Measurements from ENCODE around the gene RNF44. TPM values are rescaled to one million over a fixed set of nuclear protein-coding genes. Genes with fewer than 3 reads are reported as not detected.

Gene RNF44
- total RNA-seq, 1 donor from 2014 or later: 24.1 TPM

DNA sequence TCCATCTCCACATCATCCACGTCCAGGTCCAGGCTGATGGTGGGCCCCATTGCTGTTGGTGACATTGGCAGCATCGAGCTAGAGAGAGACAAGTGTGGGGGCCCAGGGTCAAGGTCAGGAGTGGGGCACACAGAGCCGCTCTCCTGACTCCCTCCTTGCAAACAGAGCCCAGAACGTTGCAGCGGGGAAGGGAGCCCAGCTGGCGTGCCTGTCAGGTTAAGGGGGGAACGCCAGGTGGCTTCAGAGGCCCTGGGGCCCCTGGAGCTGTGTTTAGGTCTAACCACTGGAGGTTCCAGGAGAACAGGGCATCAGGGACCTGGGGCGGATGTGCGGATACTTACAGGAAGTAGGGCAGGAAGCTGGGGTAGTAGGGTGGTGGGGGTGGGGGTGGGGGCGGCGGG, 7.5 kb downstream of the RNF44 start:
- Histone ChIP-seq H3K27ac (no peak overlapping the region), H3K4me1 (peaks cover 3 to 16% of the 10 kb centered on the region in 2 donors), H3K36me3 (peaks cover 45 to 55% of the 10 kb centered on the region in 2 donors), H3K4me3 (no peak overlapping the region), H3K27me3 (no peaks in the 10 kb centered on the region), H3K9me3 (no peaks in the 10 kb centered on the region)
- no peak for DNase-seq (ENCODE audit: low spot score in 2 of 2)
- intact Hi-C loops (cut with DNase I): no loop called here
- TF ChIP-seq, protein P1, sequence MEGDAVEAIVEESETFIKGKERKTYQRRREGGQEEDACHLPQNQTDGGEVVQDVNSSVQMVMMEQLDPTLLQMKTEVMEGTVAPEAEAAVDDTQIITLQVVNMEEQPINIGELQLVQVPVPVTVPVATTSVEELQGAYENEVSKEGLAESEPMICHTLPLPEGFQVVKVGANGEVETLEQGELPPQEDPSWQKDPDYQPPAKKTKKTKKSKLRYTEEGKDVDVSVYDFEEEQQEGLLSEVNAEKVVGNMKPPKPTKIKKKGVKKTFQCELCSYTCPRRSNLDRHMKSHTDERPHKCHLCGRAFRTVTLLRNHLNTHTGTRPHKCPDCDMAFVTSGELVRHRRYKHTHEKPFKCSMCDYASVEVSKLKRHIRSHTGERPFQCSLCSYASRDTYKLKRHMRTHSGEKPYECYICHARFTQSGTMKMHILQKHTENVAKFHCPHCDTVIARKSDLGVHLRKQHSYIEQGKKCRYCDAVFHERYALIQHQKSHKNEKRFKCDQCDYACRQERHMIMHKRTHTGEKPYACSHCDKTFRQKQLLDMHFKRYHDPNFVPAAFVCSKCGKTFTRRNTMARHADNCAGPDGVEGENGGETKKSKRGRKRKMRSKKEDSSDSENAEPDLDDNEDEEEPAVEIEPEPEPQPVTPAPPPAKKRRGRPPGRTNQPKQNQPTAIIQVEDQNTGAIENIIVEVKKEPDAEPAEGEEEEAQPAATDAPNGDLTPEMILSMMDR (IDR thresholded peaks at IDR 0.05): no peak

DNA sequence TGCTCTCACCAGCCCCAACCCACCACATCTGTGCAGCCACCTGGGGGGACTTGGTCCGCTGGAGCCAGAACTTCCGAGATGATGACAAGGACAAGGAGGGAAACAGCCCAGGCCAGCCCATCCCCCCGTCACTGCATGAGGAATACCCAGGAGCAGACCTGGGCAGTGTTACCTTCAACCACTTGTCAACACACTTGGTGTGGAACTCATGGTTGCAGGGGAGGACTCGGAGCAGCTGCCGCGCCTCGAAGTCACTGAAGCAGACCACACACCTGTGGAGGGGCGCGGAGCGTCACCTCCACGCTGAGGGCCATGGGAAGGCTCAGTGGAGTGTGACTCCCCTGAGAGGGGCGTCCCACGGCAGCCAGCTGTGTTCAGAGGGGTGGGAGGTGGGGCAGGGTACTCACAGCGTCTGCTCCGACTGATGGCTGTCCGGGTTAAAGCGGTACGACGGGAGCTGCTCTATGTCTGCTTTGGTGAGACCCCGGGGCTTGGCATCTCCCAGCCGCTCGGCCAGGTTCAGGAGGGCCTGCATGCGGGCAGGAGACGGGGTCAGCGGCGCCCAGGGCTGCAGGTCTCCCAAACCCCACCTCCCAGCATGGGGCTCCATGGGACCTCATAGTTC, 8.0 kb downstream of the RNF44 start:
- peaks cover 0 to 11% of the 10 kb centered on the region in 2 donors for H3K4me1 ChIP-seq
- H3K9me3 ChIP-seq: no peaks in the 10 kb centered on the region
- H3K27me3 ChIP-seq: no peaks in the 10 kb centered on the region
- no peak for DNase-seq (ENCODE audit: low spot score in 2 of 2)
- TF ChIP-seq, protein P1 (IDR thresholded peaks at IDR 0.05): no peak
- no peak overlapping the region for H3K27ac ChIP-seq
- peaks cover 45 to 55% of the 10 kb centered on the region in 2 donors for H3K36me3 ChIP-seq
- intact Hi-C loops (cut with DNase I): no loop called here
- no peak overlapping the region for H3K4me3 ChIP-seq

DNA sequence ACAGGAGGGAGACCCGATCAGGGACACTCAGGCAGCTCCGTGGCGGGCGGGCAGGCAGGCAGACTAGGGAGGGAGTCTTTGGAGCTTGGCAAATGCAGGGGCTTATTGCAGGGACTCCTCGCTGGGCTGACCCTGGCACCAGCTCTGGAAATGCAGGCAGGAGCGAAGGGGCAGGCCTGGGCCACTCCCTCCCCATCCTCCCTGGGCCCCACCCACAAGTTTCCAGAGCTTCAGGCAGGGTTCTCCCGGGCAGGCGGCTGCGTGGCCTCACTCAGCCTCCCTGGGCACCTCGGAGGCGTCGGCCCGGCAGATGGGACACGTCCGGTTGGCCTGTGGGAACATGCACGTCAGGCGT, 8.5 kb downstream of the RNF44 start:
- TF ChIP-seq, protein P1 (IDR thresholded peaks at IDR 0.05): no peak
- Histone ChIP-seq H3K9me3 (no peaks in the 10 kb centered on the region), H3K27me3 (no peaks in the 10 kb centered on the region), H3K4me1 (peaks cover 0 to 7% of the 10 kb centered on the region in 2 donors), H3K36me3 (peaks cover 45 to 55% of the 10 kb centered on the region in 2 donors), H3K4me3 (no peak overlapping the region), H3K27ac (no peak overlapping the region)
- intact Hi-C loops (cut with DNase I): no loop called here
- DNase-seq (ENCODE audit: low spot score in 2 of 2): no peak

DNA sequence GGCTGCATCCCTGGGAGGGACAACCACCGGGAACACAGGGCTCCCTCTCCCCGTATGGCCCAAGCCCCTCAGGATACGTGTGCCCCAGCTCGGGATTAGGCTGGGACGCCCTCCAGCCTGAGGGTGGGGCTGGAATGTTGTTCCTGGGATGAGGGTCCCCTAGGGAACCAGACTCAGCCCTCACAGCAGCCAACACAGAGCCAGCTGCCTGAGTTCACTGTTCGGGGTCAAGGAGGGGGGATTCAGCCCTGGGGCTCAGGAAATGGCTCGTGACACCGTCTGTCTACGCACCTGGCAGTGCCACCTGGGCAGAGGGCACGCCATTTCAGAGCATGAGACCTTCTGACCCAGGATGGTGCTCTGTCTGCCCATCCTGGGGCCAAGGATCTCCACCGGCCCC, 8.9 kb downstream of the RNF44 start:
- intact Hi-C loops (cut with DNase I): no loop called here
- Histone ChIP-seq H3K27me3 (no peaks in the 10 kb centered on the region), H3K27ac (no peak overlapping the region), H3K9me3 (no peaks in the 10 kb centered on the region), H3K36me3 (peaks cover 45 to 55% of the 10 kb centered on the region in 2 donors), H3K4me1 (peaks cover 0 to 3% of the 10 kb centered on the region in 2 donors), H3K4me3 (no peak overlapping the region)
- DNase-seq (ENCODE audit: low spot score in 2 of 2): no peak
- TF ChIP-seq, protein P1 (IDR thresholded peaks at IDR 0.05): no peak

DNA sequence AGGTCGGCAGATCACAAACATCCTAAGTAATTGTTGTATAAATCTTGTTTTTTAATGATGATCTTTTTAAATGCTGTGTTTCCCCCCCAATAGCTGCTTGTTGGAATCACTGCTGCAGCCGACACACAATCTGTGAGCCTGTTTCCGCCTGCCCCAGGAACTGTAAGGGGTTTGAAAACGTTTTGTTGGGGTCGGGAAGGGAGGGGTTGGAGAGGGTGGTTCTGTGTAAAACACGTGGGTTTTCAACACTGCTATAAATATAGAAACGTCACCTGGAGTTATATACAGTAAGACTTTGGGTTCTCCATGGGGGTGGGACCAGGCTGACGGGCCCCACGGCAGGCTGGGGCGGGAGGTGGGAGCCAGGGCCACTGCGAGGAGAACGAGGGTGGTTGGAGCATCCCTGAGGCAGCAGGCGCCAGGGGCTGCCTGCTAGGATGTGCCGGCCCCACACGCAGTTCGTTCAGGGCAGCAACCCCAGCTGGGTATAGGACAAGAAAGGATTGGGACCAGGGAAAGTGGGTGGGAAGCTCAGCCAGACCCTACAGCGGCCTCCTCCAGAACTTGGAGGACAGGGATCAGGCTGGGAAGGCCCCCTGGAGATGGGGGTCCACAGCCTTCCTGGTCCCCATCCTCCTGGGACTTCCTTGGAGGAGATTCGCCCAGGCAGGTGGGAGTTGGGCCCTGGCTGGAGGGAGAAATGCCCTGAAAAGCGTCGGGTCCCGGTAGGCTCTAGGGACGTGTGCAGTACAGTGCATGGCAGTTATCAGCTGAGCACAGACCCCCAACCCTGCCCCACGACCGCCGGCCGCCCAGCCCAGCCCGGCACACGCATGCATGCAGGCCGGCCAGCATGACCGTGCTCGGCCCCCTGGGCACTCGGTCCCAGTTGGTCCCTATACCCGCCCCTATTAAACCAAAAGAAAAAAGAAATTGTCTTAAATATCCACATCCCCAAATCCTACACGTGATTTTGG, 9.7 kb downstream of the RNF44 start:
- H3K27ac ChIP-seq: no peak overlapping the region
- H3K9me3 ChIP-seq: no peaks in the 10 kb centered on the region
- H3K4me3 ChIP-seq: no peak overlapping the region
- H3K36me3 ChIP-seq: peaks cover 45 to 53% of the 10 kb centered on the region in 2 donors
- TF ChIP-seq, protein P1 (IDR thresholded peaks at IDR 0.05): no peak
- H3K27me3 ChIP-seq: no peaks in the 10 kb centered on the region
- DNase-seq (ENCODE audit: low spot score in 2 of 2): no peak
- intact Hi-C loops (cut with DNase I): no loop called here
- H3K4me1 ChIP-seq: no peaks in the 10 kb centered on the region
